ENCODE data around the gene MAP3K1. TPM values are rescaled to one million over a fixed set of nuclear protein-coding genes. Genes with fewer than 3 reads are reported as not detected.
A peak's percentile ranks its signal among the peaks of the same experiment; 100 is the strongest.

MAP3K1 gene
- total and polyA plus RNA-seq, 9 of the 15 experiments (the other 6 are each of a cell fraction or from before 2014, with no cell fraction given) = 3.9 to 13.9 (median 7.5) TPM

GRCh38 chr5:56909294-56910209, 94.2 kb downstream of the MAP3K1 start, which contains the start of gene SETD9 (continued):
- TF ChIP-seq ZBTB2 (IDR thresholded peaks at IDR 0.05) (no peak), ZNF707 (CRISPR knock-in tag; conservative IDR thresholded peaks at IDR 0.05) (no peak), GABPA (tag; conservative IDR thresholded peaks at IDR 0.05; ENCODE audit: low read depth) (peak; percentile 81), TBL1XR1 (IDR thresholded peaks at IDR 0.05; ENCODE audit: low read length in 2 of 2) (peak in 1 of 2 experiments; percentile 13; a peak in 1 of 4 replicates), DEAF1 (CRISPR knock-in tag; IDR thresholded peaks at IDR 0.05) (0 out of 2 replicates have a peak, but pooled peaks have one; percentile 6), ZNF133 (CRISPR knock-in tag; IDR thresholded peaks at IDR 0.05) (no peak), HBP1 (CRISPR knock-in tag; IDR thresholded peaks at IDR 0.05) (0 out of 2 replicates have a peak, but pooled peaks have one; percentile 34), ZNF609 (CRISPR knock-in tag; IDR thresholded peaks at IDR 0.05; ENCODE audit: borderline replicate concordance) (peak; percentile 64; the same call in 1 of the 2 replicates), FOXM1 (IDR thresholded peaks at IDR 0.05; ENCODE audit: low read depth) (no peak), FOXM1 (CRISPR knock-in tag; IDR thresholded peaks at IDR 0.05; ENCODE audit: low read depth) (0 out of 2 replicates have a peak, but pooled peaks have one; percentile 47), CGGBP1 (CRISPR knock-in tag; IDR thresholded peaks at IDR 0.05) (peak; percentile 74), CREB3L1 (IDR thresholded peaks at IDR 0.05; ENCODE audit: borderline replicate concordance, low read depth) (peak; percentile 33; the same call in 1 of the 2 replicates), GATAD2A (IDR thresholded peaks at IDR 0.05) (no peak), FOXJ3 (CRISPR knock-in tag; IDR thresholded peaks at IDR 0.05) (no peak)
